ENCODE results near the gene CST2. TPM values are rescaled to one million over a fixed set of nuclear protein-coding genes. Genes with fewer than 3 reads are reported as not detected.
"Not testable (repeated sequence)": the region's sequence is repeated elsewhere in the genome, so short reads cannot be mapped to it uniquely, and the experiment has no call there.

Gene CST2
- total RNA-seq, 4 donors from 2014 or later, result not detected

- H3K4me3 ChIP-seq, result no peak overlapping the region
- no peaks in the 10 kb centered on the region for H3K36me3 ChIP-seq
- no peak for DNase-seq
- WGBS, 2 donors (ENCODE audit: low coverage in 1 of 2), result 74% methylated on average over 2 of the region's 2 CpGs; no CpG with 5 or more reads in 1 of the 2 donors
- H3K27me3 ChIP-seq, result no peaks in the 10 kb centered on the region
- in situ Hi-C loops (cut with MboI; ENCODE audit: low pct_ligation_motif_present in 1 of 4, low pct_unique_long_range_greater_than_20kb in 1 of 4, low sequenced_read_pairs in 3 of 4) (no loop called here), intact Hi-C loops (cut with DNase I; ENCODE audit: low total_unique reads) (no loop called here)
- no peak overlapping the region for H3K27ac ChIP-seq
- TF ChIP-seq EP300 (IDR thresholded peaks at IDR 0.05; ENCODE audit: low read depth), result no peak
- TF ChIP-seq POLR2A (IDR thresholded peaks at IDR 0.05), result no peak
- TF ChIP-seq POLR2AphosphoS5 (IDR thresholded peaks at IDR 0.05), result no peak
- TF ChIP-seq CTCF (IDR thresholded peaks at IDR 0.05), result no peak
- no peaks in the 10 kb centered on the region for H3K9me3 ChIP-seq
- no peaks in the 10 kb centered on the region for H3K4me1 ChIP-seq
Observed at GRCh38 chr20:23823621-23824324, 2.8 kb downstream of the CST2 start.

- Histone ChIP-seq H3K36me3 (no peaks in the 10 kb centered on the region), H3K27me3 (no peaks in the 10 kb centered on the region), H3K4me1 (no peaks in the 10 kb centered on the region), H3K27ac (no peak overlapping the region), H3K9me3 (no peaks in the 10 kb centered on the region), H3K4me3 (no peak overlapping the region)
- intact Hi-C loops (cut with DNase I; ENCODE audit: low total_unique reads) (no loop called here), in situ Hi-C loops (cut with MboI; ENCODE audit: low pct_ligation_motif_present in 1 of 4, low pct_unique_long_range_greater_than_20kb in 1 of 4, low sequenced_read_pairs in 3 of 4) (no loop called here)
- TF ChIP-seq POLR2AphosphoS5 (IDR thresholded peaks at IDR 0.05), result no peak
- TF ChIP-seq CTCF (IDR thresholded peaks at IDR 0.05), result no peak
- TF ChIP-seq POLR2A (IDR thresholded peaks at IDR 0.05), result no peak
- TF ChIP-seq EP300 (IDR thresholded peaks at IDR 0.05; ENCODE audit: low read depth), result no peak
- WGBS, 2 donors (ENCODE audit: low coverage in 1 of 2), result 51 to 60% methylated on average over 1 to 5 of the region's 5 CpGs
- DNase-seq, result no peak
Observed at GRCh38 chr20:23823111-23823510, 3.4 kb downstream of the CST2 start.

GRCh38 chr20:23820493-23820892 is 6.0 kb downstream of the CST2 start:
- H3K36me3 ChIP-seq, result no peaks in the 10 kb centered on the region
- in situ Hi-C loops (cut with MboI; ENCODE audit: low pct_ligation_motif_present in 1 of 4, low pct_unique_long_range_greater_than_20kb in 1 of 4, low sequenced_read_pairs in 3 of 4) (no loop called here), intact Hi-C loops (cut with DNase I; ENCODE audit: low total_unique reads) (no loop called here)
- no peaks in the 10 kb centered on the region for H3K27me3 ChIP-seq
- TF ChIP-seq POLR2A (IDR thresholded peaks at IDR 0.05) (no peak), EP300 (IDR thresholded peaks at IDR 0.05; ENCODE audit: low read depth) (no peak), POLR2AphosphoS5 (IDR thresholded peaks at IDR 0.05) (no peak), CTCF (IDR thresholded peaks at IDR 0.05) (no peak)
- 57 to 80% methylated on average over 1 to 2 of the region's 2 CpGs for WGBS, 2 donors (ENCODE audit: low coverage in 1 of 2)
- H3K4me1 ChIP-seq, result no peaks in the 10 kb centered on the region
- no peak overlapping the region for H3K4me3 ChIP-seq
- no peaks in the 10 kb centered on the region for H3K9me3 ChIP-seq
- DNase-seq, result no peak
- H3K27ac ChIP-seq, result no peak overlapping the region

GRCh38 chr20:23811559-23811958 is 15.0 kb downstream of the CST2 start:
- intact Hi-C loops (cut with DNase I; ENCODE audit: low total_unique reads); H3K27me3 ChIP-seq; H3K4me3 ChIP-seq; DNase-seq; H3K4me1 ChIP-seq; H3K27ac ChIP-seq; H3K9me3 ChIP-seq; H3K36me3 ChIP-seq; in situ Hi-C loops (cut with MboI; ENCODE audit: low pct_ligation_motif_present in 1 of 4, low pct_unique_long_range_greater_than_20kb in 1 of 4, low sequenced_read_pairs in 3 of 4): not testable (repeated sequence)
- 85% methylated on average over 1 of the region's 1 CpG; no CpG with 5 or more reads in 1 of the 2 donors for WGBS, 2 donors (ENCODE audit: low coverage in 1 of 2)

- in situ Hi-C loops (cut with MboI; ENCODE audit: low pct_ligation_motif_present in 1 of 4, low pct_unique_long_range_greater_than_20kb in 1 of 4, low sequenced_read_pairs in 3 of 4); H3K27me3 ChIP-seq; H3K27ac ChIP-seq; intact Hi-C loops (cut with DNase I; ENCODE audit: low total_unique reads); H3K36me3 ChIP-seq; H3K9me3 ChIP-seq; DNase-seq; H3K4me3 ChIP-seq; H3K4me1 ChIP-seq: not testable (repeated sequence)
- 74% methylated on average over 2 of the region's 2 CpGs; no CpG with 5 or more reads in 1 of the 2 donors for WGBS, 2 donors (ENCODE audit: low coverage in 1 of 2)
Observed at GRCh38 chr20:23810349-23810748, 16.2 kb downstream of the CST2 start.
